ENCODE results near the gene PRDM11.
A peak's percentile ranks its signal among the peaks of the same experiment; 100 is the strongest.
"Not testable (repeated sequence)": the region's sequence is repeated elsewhere in the genome, so short reads cannot be mapped to it uniquely, and the experiment has no call there.

PRDM11 gene

GRCh38 chr11:45238724-45239123 lies 92.3 kb downstream of the PRDM11 start:
- DNase-seq = no peak

GRCh38 chr11:45239733-45240132 lies 93.3 kb downstream of the PRDM11 start:
- DNase-seq = no peak

GRCh38 chr11:45243967-45244366 lies 97.5 kb downstream of the PRDM11 start:
- DNase-seq = no peak

GRCh38 chr11:45245218-45246045 lies 99.0 kb downstream of the PRDM11 start:
- no peak for DNase-seq

GRCh38 chr11:45246241-45246640 lies 99.8 kb downstream of the PRDM11 start:
- no peak for DNase-seq

GRCh38 chr11:45247433-45247832 lies 101.0 kb downstream of the PRDM11 start:
- DNase-seq = no peak

GRCh38 chr11:45248501-45249011 lies 102.1 kb downstream of the PRDM11 start:
- no peak for DNase-seq

GRCh38 chr11:45249372-45249771 lies 102.9 kb downstream of the PRDM11 start:
- not testable (repeated sequence) for DNase-seq

GRCh38 chr11:45250035-45250718 lies 103.7 kb downstream of the PRDM11 start:
- DNase-seq = no peak

GRCh38 chr11:45252134-45252856 lies 105.9 kb downstream of the PRDM11 start:
- peak; percentile 62 for DNase-seq

GRCh38 chr11:45252877-45253276 lies 106.4 kb downstream of the PRDM11 start:
- DNase-seq = no peak

- DNase-seq = no peak
Measured at GRCh38 chr11:45253640-45254039, 107.2 kb downstream of the PRDM11 start.

GRCh38 chr11:45254070-45254469 lies 107.6 kb downstream of the PRDM11 start:
- DNase-seq = no peak

- DNase-seq = no peak
Measured at GRCh38 chr11:45258982-45259530, 112.6 kb downstream of the PRDM11 start.

GRCh38 chr11:45259592-45259991 lies 113.2 kb downstream of the PRDM11 start:
- no peak for DNase-seq

- no peak for DNase-seq
Measured at GRCh38 chr11:45260071-45260470, 113.6 kb downstream of the PRDM11 start.

GRCh38 chr11:45262900-45263299 lies 116.5 kb downstream of the PRDM11 start:
- DNase-seq = no peak

- DNase-seq = no peak
Measured at GRCh38 chr11:45263773-45264172, 117.3 kb downstream of the PRDM11 start.

GRCh38 chr11:45264839-45265515 lies 118.5 kb downstream of the PRDM11 start:
- no peak for DNase-seq

GRCh38 chr11:45265969-45266675 lies 119.7 kb downstream of the PRDM11 start:
- DNase-seq = no peak

- DNase-seq = no peak
Measured at GRCh38 chr11:45266676-45267020, 120.2 kb downstream of the PRDM11 start.

GRCh38 chr11:45267052-45267451 lies 120.6 kb downstream of the PRDM11 start:
- DNase-seq = no peak
